ENCODE results near the gene WDR17.

DNA sequence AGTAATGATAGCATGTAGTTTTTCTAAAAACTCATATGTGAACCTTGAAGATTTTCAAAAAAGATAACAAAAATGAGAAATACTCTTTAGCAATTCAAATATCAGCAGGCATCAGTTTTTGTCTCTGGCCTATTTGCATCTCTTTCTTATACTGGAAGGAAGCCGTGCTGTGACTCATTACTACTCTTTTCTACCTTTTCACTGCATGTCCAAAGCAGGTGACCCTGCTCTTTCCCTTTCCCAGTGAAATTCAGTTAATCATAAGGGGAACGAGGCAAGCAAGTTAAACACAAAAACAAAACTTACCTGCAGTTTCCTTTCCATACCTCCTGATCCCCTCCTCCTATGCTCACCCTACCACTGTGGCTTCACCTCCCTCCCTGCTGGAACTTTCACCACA is 120.4 kb downstream of the WDR17 start:
- TF ChIP-seq, protein P1, sequence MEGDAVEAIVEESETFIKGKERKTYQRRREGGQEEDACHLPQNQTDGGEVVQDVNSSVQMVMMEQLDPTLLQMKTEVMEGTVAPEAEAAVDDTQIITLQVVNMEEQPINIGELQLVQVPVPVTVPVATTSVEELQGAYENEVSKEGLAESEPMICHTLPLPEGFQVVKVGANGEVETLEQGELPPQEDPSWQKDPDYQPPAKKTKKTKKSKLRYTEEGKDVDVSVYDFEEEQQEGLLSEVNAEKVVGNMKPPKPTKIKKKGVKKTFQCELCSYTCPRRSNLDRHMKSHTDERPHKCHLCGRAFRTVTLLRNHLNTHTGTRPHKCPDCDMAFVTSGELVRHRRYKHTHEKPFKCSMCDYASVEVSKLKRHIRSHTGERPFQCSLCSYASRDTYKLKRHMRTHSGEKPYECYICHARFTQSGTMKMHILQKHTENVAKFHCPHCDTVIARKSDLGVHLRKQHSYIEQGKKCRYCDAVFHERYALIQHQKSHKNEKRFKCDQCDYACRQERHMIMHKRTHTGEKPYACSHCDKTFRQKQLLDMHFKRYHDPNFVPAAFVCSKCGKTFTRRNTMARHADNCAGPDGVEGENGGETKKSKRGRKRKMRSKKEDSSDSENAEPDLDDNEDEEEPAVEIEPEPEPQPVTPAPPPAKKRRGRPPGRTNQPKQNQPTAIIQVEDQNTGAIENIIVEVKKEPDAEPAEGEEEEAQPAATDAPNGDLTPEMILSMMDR (IDR thresholded peaks at IDR 0.05) = no peak
- no peak for TF ChIP-seq POLR2A (IDR thresholded peaks at IDR 0.05)

Measured in Peyer's patch (tissue), 4 donors.